HepG2 (cell line): ENCODE data around the gene LMTK2. TPM values are rescaled to one million over a fixed set of nuclear protein-coding genes. Genes with fewer than 3 reads are reported as not detected.
A peak's percentile ranks its signal among the peaks of the same experiment; 100 is the strongest.

ENCODE experiments used
- ATAC-seq: fragments of 200-7000 bp; cut with Tn5 transposase; 3 replicates; pipeline ENCODE4 v1.9.1; 2020; ENCODE audit warnings: mild to moderate bottlenecking, moderate library complexity
- BruUV-seq: library from RNA; stranded (reverse); fragments of 400-500 nt; replicated peaks from 2 replicates; lab custom pipeline; 2021; lab: Mats Ljungman, UMichigan
- CTCF ChIA-PET: fragments of 300-600 bp; formaldehyde crosslinking; extraction: SDS; loops from one replicate; lab custom pipeline; 2021; ENCODE audit warnings: low total read pairs, inconsistent platforms, low intra/inter-chr PET ratio; lab: Yijun Ruan, JAX
- POLR2A ChIA-PET: fragments of 350-600 bp; sonication (Branson Sonifier 250); formaldehyde crosslinking; loops from one replicate; lab custom pipeline; 2020; ENCODE audit warnings: antibody characterized with exemption, inconsistent platforms; lab: Yijun Ruan, JAX
- DNase-seq: peaks from one replicate; pipeline ENCODE4 v3.0.0-alpha.2; 2015; ENCODE audit warnings: low spot score
- FAIRE-seq: peaks from 3 replicates; lab custom pipeline; 2011; peaks lifted over from hg19 to GRCh38; lab: Jason Lieb, UNC
- H2AFZ ChIP-seq: one replicate; pipeline ENCODE4 v1.6.1; 2011; ENCODE audit warnings: low read length, inconsistent platforms
- H3K27ac ChIP-seq: fragments of 300-600 bp; 3 replicates; pipeline ENCODE4 v1.8.0; 2011; ENCODE audit warnings: mixed run types, mild to moderate bottlenecking, mixed read lengths, low read length, inconsistent platforms; ENCODE audit not compliant: insufficient read depth; ENCODE audit errors: extremely low read length
- H3K27me3 ChIP-seq, 2 experiments: fragments of 200-600 bp in 1 of 2; 2 replicates in 1 of 2; 3 replicates in 1 of 2; pipeline versions ENCODE4 v1.6.0 to v1.8.0; 2011; ENCODE audit warnings: low read length in 2 of 2, mild to moderate bottlenecking in 2 of 2, moderate library complexity in 2 of 2, inconsistent platforms in 1 of 2; ENCODE audit not compliant: insufficient read depth in 2 of 2, control insufficient read depth in 1 of 2
- H3K36me3 ChIP-seq, 2 experiments: fragments of 200-600 bp in 1 of 2; replicated peaks in 1 of 2; 2 replicates in 1 of 2; 3 replicates in 1 of 2; pipeline versions ENCODE4 v1.5.1 to v1.8.0; 2011; ENCODE audit warnings: low read length in 2 of 2, inconsistent platforms in 1 of 2; ENCODE audit not compliant: insufficient read depth in 2 of 2, control insufficient read depth in 1 of 2
- H3K4me1 ChIP-seq: 2 replicates; pipeline ENCODE4 v1.5.1; 2012; ENCODE audit warnings: low read length, inconsistent platforms; ENCODE audit not compliant: insufficient read depth
- H3K4me2 ChIP-seq: 2 replicates; pipeline ENCODE4 v1.6.0; 2011; ENCODE audit warnings: low read depth, low read length, inconsistent platforms
- H3K4me3 ChIP-seq, 3 experiments: fragments of 200-600 bp in 1 of 3; sonication (generic), shearing (Covaris generic) in 1 of 3; replicated peaks in 1 of 3; 2 replicates each; pipeline ENCODE4 v1.5.1; 2011 to 2016; ENCODE audit warnings: low read length in 3 of 3, inconsistent platforms in 2 of 3, low read depth in 2 of 3, mild to moderate bottlenecking in 2 of 3, control low read depth in 1 of 3, mixed read lengths in 1 of 3; ENCODE audit not compliant: insufficient read depth in 1 of 3
- H3K79me2 ChIP-seq: one replicate; pipeline ENCODE4 v1.6.1; 2011; ENCODE audit warnings: low read length, inconsistent platforms; ENCODE audit not compliant: insufficient read depth
- H3K9ac ChIP-seq: 2 replicates; pipeline ENCODE4 v1.6.0; 2011; ENCODE audit warnings: mild to moderate bottlenecking, low read depth, low read length, inconsistent platforms; ENCODE audit not compliant: insufficient read depth
- H3K9me3 ChIP-seq: 2 replicates; pipeline ENCODE4 v1.5.1; 2012; ENCODE audit warnings: mild to moderate bottlenecking, low read length
- H4K20me1 ChIP-seq: 2 replicates; pipeline ENCODE4 v1.6.0; 2011; ENCODE audit warnings: inconsistent platforms, mild to moderate bottlenecking, low read length, moderate library complexity; ENCODE audit not compliant: insufficient read depth
- MED1 ChIP-seq: sonication (generic); formaldehyde crosslinking; IDR thresholded peaks from 2 replicates; pipeline ENCODE4 v1.4.0; 2020; ENCODE audit warnings: missing genetic modification reagents
- U2AF2 ChIP-seq: fragments of 200-400 bp; formaldehyde crosslinking; IDR thresholded peaks from 2 replicates; pipeline ENCODE4 v1.6.1; 2017; ENCODE audit warnings: low read depth, mild to moderate bottlenecking, low read length
- ZNF547 ChIP-seq: sonication (generic); formaldehyde crosslinking; IDR thresholded peaks from 2 replicates; pipeline ENCODE4 v1.5.1; 2020; ENCODE audit warnings: mild to moderate bottlenecking, missing genetic modification reagents
- ZNF629 ChIP-seq: sonication (generic); formaldehyde crosslinking; conservative IDR thresholded peaks from 2 replicates; pipeline ENCODE4 v1.5.0; 2020; ENCODE audit warnings: missing genetic modification reagents
- ZNF678 ChIP-seq: sonication (generic); formaldehyde crosslinking; IDR thresholded peaks from 2 replicates; pipeline ENCODE4 v1.4.0; 2020; ENCODE audit warnings: mild to moderate bottlenecking, missing genetic modification reagents
- whole genome bisulfite sequencing: methylation state at CpG from one replicate; pipeline ENCODE4 v1.1.6; 2017; ENCODE audit warnings: low lambda C conversion rate; 5-methylcytosine and 5-hydroxymethylcytosine counted together
- in situ Hi-C: cut with HindIII; loops from 2 replicates; pipeline ENCODE4 v1.10.0; 2017; ENCODE audit warnings: low pct_unique_long_range_greater_than_20kb; ENCODE audit not compliant: extremely low pct_ligation_motif_present
- intact Hi-C: fragments of 100-400 bp; cut with micrococcal nuclease; formaldehyde crosslinking; loops from one replicate; pipeline ENCODE4 v1.10.0; 2022; ENCODE audit not compliant: unreplicated experiment
- polyA plus RNA-seq, 8 experiments: library from polyadenylated mRNA; depleted of rRNA in 3 of 8; stranded (reverse) in 7 of 8; unstranded in 1 of 8; fragments of >200 nt; fragmentation: Illumina TruSeq in 4 of 8; extraction: Trizol in 4 of 8; gene quantifications; 2 replicates each; pipeline versions ENCODE4 v1.2.1 to v1.2.3, GENCODE V29; 2011 to 2016; ENCODE audit warnings: low read depth in 4 of 8, missing spikeins in 1 of 8, mixed read lengths in 1 of 8; ENCODE audit not compliant: insufficient read depth in 1 of 8
- total RNA-seq, 5 experiments: library from RNA; depleted of rRNA; stranded (reverse); fragments of >200 nt; fragmentation: Illumina TruSeq; extraction: Trizol; gene quantifications; 2 replicates each; pipeline ENCODE4 v1.2.3, GENCODE V29; 2016; ENCODE audit warnings: low read depth in 1 of 5
- TF ChIP-seq, protein P1 (sequence below): sonication (generic); formaldehyde crosslinking; IDR thresholded peaks from 2 replicates; pipeline ENCODE4; 2020; ENCODE audit warnings: missing genetic modification reagents, mild to moderate bottlenecking, borderline replicate concordance
- TF ChIP-seq, protein P2 (sequence below): sonication (generic); formaldehyde crosslinking; IDR thresholded peaks from 2 replicates; pipeline ENCODE4 v1.5.0; 2020; ENCODE audit warnings: mild to moderate bottlenecking, low read depth, missing genetic modification reagents, borderline replicate concordance
- TF ChIP-seq, protein P3 (sequence below): IDR thresholded peaks from 2 replicates; pipeline ENCODE4 v1.6.1; 2016; ENCODE audit warnings: low read depth, missing genetic modification reagents, missing compliant biosample characterization
- TF ChIP-seq, protein P4 (sequence below): sonication (generic); formaldehyde crosslinking; IDR thresholded peaks from 2 replicates; pipeline ENCODE4 v1.8.1; 2023; ENCODE audit warnings: mild to moderate bottlenecking, moderate library complexity, missing genetic modification reagents

LMTK2 gene
- total and polyA plus RNA-seq, 2 of the 13 experiments (the other 11 are each of a cell fraction or from before 2014, with no cell fraction given) = 9.5 to 11.7 TPM

DNA sequence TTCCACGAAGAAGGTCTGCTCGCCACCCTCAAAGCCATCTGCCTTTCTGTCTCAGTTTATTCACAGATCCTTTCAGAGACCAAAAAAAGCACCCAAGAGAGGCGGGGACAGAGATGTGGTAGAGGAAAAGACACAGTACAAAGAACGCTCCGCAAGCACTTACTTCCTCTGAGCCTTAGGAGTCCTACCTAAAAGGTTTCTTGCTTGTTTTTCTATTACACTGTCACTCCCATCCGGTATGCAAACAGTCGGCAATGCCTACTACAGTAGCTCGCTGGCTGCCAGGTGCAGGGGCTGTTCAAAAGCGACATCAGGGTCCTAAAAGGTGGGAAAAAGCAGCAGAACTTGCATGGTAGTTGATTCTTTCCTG, 144.6 kb downstream of the LMTK2 start (continued):
- TF ChIP-seq, protein P1, sequence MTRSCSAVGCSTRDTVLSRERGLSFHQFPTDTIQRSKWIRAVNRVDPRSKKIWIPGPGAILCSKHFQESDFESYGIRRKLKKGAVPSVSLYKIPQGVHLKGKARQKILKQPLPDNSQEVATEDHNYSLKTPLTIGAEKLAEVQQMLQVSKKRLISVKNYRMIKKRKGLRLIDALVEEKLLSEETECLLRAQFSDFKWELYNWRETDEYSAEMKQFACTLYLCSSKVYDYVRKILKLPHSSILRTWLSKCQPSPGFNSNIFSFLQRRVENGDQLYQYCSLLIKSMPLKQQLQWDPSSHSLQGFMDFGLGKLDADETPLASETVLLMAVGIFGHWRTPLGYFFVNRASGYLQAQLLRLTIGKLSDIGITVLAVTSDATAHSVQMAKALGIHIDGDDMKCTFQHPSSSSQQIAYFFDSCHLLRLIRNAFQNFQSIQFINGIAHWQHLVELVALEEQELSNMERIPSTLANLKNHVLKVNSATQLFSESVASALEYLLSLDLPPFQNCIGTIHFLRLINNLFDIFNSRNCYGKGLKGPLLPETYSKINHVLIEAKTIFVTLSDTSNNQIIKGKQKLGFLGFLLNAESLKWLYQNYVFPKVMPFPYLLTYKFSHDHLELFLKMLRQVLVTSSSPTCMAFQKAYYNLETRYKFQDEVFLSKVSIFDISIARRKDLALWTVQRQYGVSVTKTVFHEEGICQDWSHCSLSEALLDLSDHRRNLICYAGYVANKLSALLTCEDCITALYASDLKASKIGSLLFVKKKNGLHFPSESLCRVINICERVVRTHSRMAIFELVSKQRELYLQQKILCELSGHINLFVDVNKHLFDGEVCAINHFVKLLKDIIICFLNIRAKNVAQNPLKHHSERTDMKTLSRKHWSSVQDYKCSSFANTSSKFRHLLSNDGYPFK (CRISPR knock-in tag) = 0 out of 2 replicates have a peak, but pooled peaks have one; percentile 13
- 0 out of 2 replicates have a peak, but pooled peaks have one; percentile 6 for TF ChIP-seq ZNF547 (CRISPR knock-in tag)
- 0 out of 2 replicates have a peak, but pooled peaks have one; percentile 3 for TF ChIP-seq MED1 (CRISPR knock-in tag)

DNA sequence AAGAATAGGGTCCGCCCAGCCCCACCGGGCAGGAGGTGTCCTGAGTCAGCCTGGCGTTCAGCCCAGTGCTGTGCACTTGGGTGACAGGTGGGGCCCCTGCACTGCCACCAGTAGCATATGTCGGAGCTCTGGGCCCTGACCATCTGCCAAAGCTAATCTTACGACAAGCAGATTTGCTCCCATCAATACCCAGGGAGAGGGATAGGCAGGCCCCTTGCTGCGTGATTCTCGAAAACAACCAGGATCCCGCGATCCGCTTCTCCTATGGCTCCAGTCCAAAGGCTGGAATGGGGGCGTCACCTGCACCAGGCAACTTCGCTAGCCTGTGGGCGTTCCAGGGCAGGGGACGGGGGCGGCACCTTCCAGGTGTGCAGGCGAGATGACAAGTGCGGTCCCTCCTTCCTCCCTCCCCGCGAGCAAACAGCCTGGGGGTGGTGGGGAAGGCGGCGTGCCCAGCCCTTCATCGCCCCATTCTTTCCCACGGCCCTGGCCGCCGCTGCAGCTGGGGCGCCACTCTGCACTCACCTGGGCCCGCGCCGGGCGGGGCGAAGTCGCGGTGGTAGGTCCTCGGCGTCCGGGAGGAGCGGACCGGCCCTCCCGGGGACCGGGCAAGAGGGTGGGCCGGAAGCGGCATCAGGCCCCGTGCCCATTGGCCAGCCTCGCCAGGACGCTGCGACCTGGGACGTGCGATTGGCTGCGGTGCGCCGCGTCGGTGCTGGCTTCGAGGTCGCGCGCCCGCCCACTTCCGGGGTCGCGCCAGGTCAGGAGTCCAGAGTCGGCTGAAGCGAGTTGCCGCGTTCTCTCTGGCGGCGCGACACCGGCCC, 145.2 kb downstream of the LMTK2 start, which contains the start of gene TECPR1:
TSS of gene TECPR1 (minus strand) at position 632 of the 824 bp plus-strand sequence. CDS start 6,086 bp downstream, outside the sequence.
- Histone ChIP-seq H3K79me2 (peaks cover 21% of the 10 kb centered on the region), H3K27me3 (no peaks in the 10 kb centered on the region; a peak in 1 of 5 replicates), H3K9ac (peak within 1 kb of the TSS; percentile 71), H3K27ac (peak within 1 kb of the TSS; percentile 78), H3K4me1 (peaks cover 31% of the 10 kb centered on the region), H3K9me3 (no peaks in the 10 kb centered on the region), H3K4me2 (peak within 1 kb of the TSS; percentile 87), H3K4me3 (peak within 1 kb of the TSS; percentile 66 to 100 (median 88)), H3K36me3 (peaks cover 0 to 5% of the 10 kb centered on the region in 2 experiments; a peak in 2 of 5 replicates), H2AFZ (peak within 1 kb of the TSS; percentile 17), H4K20me1 (no peaks in the 10 kb centered on the region)
- POLR2A ChIA-PET = interaction anchor here (0.9 to 1.8 kb wide), 2 partner anchors 10 to 29 kb away, joined by 3 to 6 read pairs; no protein-coding TSS in a partner anchor
- peak; percentile 98 for ATAC-seq
- WGBS = 1% methylated on average over 16 of the region's 69 CpGs
- peak; percentile 90 for DNase-seq
- FAIRE-seq = peak; percentile 61
- in situ Hi-C loops (no loop called here), intact Hi-C loops (no loop called here)
- CTCF ChIA-PET = no interaction called here
- BruUV-seq = no TSS peak
- TF ChIP-seq, protein P2, sequence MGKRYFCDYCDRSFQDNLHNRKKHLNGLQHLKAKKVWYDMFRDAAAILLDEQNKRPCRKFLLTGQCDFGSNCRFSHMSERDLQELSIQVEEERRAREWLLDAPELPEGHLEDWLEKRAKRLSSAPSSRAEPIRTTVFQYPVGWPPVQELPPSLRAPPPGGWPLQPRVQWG (CRISPR knock-in tag) = no peak
- TF ChIP-seq, protein P3, sequence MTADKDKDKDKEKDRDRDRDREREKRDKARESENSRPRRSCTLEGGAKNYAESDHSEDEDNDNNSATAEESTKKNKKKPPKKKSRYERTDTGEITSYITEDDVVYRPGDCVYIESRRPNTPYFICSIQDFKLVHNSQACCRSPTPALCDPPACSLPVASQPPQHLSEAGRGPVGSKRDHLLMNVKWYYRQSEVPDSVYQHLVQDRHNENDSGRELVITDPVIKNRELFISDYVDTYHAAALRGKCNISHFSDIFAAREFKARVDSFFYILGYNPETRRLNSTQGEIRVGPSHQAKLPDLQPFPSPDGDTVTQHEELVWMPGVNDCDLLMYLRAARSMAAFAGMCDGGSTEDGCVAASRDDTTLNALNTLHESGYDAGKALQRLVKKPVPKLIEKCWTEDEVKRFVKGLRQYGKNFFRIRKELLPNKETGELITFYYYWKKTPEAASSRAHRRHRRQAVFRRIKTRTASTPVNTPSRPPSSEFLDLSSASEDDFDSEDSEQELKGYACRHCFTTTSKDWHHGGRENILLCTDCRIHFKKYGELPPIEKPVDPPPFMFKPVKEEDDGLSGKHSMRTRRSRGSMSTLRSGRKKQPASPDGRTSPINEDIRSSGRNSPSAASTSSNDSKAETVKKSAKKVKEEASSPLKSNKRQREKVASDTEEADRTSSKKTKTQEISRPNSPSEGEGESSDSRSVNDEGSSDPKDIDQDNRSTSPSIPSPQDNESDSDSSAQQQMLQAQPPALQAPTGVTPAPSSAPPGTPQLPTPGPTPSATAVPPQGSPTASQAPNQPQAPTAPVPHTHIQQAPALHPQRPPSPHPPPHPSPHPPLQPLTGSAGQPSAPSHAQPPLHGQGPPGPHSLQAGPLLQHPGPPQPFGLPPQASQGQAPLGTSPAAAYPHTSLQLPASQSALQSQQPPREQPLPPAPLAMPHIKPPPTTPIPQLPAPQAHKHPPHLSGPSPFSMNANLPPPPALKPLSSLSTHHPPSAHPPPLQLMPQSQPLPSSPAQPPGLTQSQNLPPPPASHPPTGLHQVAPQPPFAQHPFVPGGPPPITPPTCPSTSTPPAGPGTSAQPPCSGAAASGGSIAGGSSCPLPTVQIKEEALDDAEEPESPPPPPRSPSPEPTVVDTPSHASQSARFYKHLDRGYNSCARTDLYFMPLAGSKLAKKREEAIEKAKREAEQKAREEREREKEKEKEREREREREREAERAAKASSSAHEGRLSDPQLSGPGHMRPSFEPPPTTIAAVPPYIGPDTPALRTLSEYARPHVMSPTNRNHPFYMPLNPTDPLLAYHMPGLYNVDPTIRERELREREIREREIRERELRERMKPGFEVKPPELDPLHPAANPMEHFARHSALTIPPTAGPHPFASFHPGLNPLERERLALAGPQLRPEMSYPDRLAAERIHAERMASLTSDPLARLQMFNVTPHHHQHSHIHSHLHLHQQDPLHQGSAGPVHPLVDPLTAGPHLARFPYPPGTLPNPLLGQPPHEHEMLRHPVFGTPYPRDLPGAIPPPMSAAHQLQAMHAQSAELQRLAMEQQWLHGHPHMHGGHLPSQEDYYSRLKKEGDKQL (CRISPR knock-in tag) = no peak
- TF ChIP-seq U2AF2 (no peak), ZNF629 (0 out of 2 replicates have a peak, but pooled peaks have one; percentile 29), ZNF678 (no peak)
- TF ChIP-seq, protein P4, sequence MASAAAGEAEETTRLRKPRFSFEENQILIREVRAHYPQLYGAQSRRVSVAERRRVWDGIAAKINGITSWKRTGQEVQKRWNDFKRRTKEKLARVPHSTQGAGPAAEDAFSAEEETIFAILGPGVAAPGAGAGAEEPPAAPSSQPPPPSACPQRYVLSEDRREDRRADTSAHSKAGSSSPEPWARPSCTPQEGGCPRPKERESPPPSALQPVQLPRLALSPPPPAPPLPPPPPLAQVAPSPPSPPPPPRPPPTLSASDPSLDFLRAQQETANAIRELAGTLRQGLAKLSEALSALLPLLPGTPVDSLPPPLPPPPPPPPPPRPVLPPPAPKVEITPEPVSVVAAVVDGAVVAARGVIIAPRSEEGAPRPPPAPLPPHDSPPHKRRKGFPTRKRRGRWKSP = no peak; the same call in 1 of the 2 replicates
